Esophagus muscularis mucosa (tissue), 4 donors: ENCODE measurements around the gene RERE. TPM values are rescaled to one million over a fixed set of nuclear protein-coding genes. Genes with fewer than 3 reads are reported as not detected.

Experiments
- DNase-seq: peaks from one replicate; pipeline ENCODE4 v3.0.0-alpha.2; 2017; ENCODE audit errors: extremely low spot score
- H3K27ac ChIP-seq, 4 donors: fragments of 200-600 bp; sonication (generic); replicated peaks in 1 of 4; 1 replicate in 3 of 4; 2 replicates in 1 of 4; pipeline ENCODE4 v1.5.1; 2016 to 2019; ENCODE audit warnings: mild to moderate bottlenecking in 1 of 4
- H3K27me3 ChIP-seq, 4 donors: fragments of 200-600 bp; sonication (generic); one replicate each; pipeline versions ENCODE4 v1.5.1 to v1.6.0; 2016 to 2019
- H3K36me3 ChIP-seq, 4 donors: fragments of 200-600 bp; sonication (generic); one replicate each; pipeline ENCODE4 v1.5.1; 2016 to 2019
- H3K4me1 ChIP-seq, 4 donors: fragments of 200-600 bp; sonication (generic); one replicate each; pipeline ENCODE4 v1.5.1; 2016 to 2019
- H3K4me3 ChIP-seq, 4 donors: fragments of 200-600 bp; sonication (generic); 1 replicate in 2 of 4; 2 replicates in 2 of 4; pipeline ENCODE4 v1.5.1; 2016 to 2019; ENCODE audit warnings: mild to moderate bottlenecking in 4 of 4, moderate library complexity in 1 of 4
- H3K9me3 ChIP-seq, 4 donors: fragments of 200-600 bp; sonication (generic); 1 replicate in 3 of 4; 2 replicates in 1 of 4; pipeline ENCODE4 v1.5.1; 2016 to 2019
- CTCF ChIP-seq, 3 experiments: fragments of 200-600 bp in 2 of 3; fragments of 450-650 bp in 1 of 3; sonication (generic) in 2 of 3; IDR thresholded peaks; one replicate each; pipeline ENCODE4 v1.5.1; 2017 to 2019; ENCODE audit warnings: antibody characterized with exemption in 3 of 3, mild to moderate bottlenecking in 2 of 3, moderate library complexity in 1 of 3
- EP300 ChIP-seq: sonication (generic); formaldehyde crosslinking; IDR thresholded peaks from one replicate; pipeline ENCODE4 v1.6.1; 2017; ENCODE audit warnings: antibody characterized with exemption
- POLR2A ChIP-seq: fragments of 450-650 bp; IDR thresholded peaks from one replicate; pipeline ENCODE4 v1.6.1; 2017; ENCODE audit warnings: antibody characterized with exemption, moderate library complexity, mild to moderate bottlenecking, low read depth
- POLR2AphosphoS5 ChIP-seq, 2 donors: sonication (generic); formaldehyde crosslinking; IDR thresholded peaks; one replicate each; pipeline ENCODE4 v1.6.1; 2017; ENCODE audit warnings: antibody characterized with exemption in 2 of 2
- WGBS: methylation state at CpG from one replicate; pipeline ENCODE4 v1.1.5; 2018; 5-methylcytosine and 5-hydroxymethylcytosine counted together
- intact Hi-C: fragments of 100-400 bp; cut with DNase I; formaldehyde crosslinking; loops from one replicate; pipeline ENCODE4 v1.15.1; 2023
- total RNA-seq, 4 donors: library from RNA; depleted of rRNA; stranded (reverse); fragments of >200 nt; gene quantifications; one replicate each; pipeline versions ENCODE4 v1.1.0 to v1.2.1, GENCODE V29; 2016

RERE gene
- total RNA-seq, 4 donors from 2014 or later = 133 to 212 (median 168) TPM

- 34% methylated on average over 3 of the region's 3 CpGs for WGBS
- no peaks in the 10 kb centered on the region for H3K36me3 ChIP-seq
- H3K4me3 ChIP-seq = peak overlapping the region in 3 of 4 donors; percentile 26 to 37 (median 32)
- TF ChIP-seq POLR2A (no peak), CTCF (IDR thresholded peaks at IDR 0.05) (no peak), EP300 (no peak), POLR2AphosphoS5 (IDR thresholded peaks at IDR 0.05) (no peak)
- H3K9me3 ChIP-seq = no peaks in the 10 kb centered on the region
- H3K4me1 ChIP-seq = peaks cover 91 to 99% (median 98%) of the 10 kb centered on the region in 4 donors
- intact Hi-C loops = loop anchor here (5.0 kb wide), 2 partner anchors 34 to 49 kb away; no protein-coding TSS in a partner anchor
- no peak for DNase-seq
- H3K27ac ChIP-seq = peak overlapping the region; percentile 91 to 95 (median 93)
- no peaks in the 10 kb centered on the region for H3K27me3 ChIP-seq
Measured at GRCh38 chr1:8373125-8373524, 444.3 kb downstream of the RERE start.

DNA sequence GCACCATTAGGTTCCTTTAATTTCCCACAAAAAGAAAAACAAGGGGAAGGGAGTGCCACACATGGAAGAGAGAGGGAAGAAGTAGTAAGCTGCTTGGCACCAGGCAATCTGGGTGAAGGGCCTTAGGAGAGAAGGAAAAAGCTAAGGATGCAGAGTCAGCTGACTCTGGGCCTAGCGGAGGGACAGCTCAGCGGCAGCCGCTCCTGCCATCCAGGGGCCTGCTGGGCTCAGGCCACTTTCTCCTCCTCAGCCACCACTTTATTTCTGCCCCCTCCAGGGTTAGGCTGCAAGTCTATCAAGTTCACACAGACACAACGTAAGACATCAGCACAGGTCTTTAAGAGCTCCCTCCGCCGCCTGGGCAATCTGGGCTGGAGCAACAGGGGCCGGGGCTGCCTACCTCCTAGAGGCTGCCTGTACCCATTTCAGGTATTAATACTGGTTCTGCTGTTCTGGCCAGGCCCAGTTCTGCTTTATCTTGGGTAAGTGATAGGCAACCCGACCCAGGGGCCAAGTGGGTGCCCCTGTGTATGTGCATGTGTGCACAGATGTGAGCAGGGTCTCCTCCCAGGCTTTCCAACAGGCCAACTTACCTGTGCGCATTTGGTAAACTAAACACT lies 446.0 kb downstream of the RERE start:
- intact Hi-C loops = loop anchor here (5.0 kb wide), 2 partner anchors 36 to 51 kb away; no protein-coding TSS in a partner anchor
- Histone ChIP-seq H3K27ac (peak overlapping the region; percentile 91 to 95 (median 93)), H3K4me3 (peak overlapping the region in 3 of 4 donors; percentile 8 to 24 (median 21)), H3K4me1 (peaks cover 93 to 99% (median 98%) of the 10 kb centered on the region in 4 donors), H3K9me3 (no peaks in the 10 kb centered on the region), H3K27me3 (no peaks in the 10 kb centered on the region), H3K36me3 (peaks cover 0 to 1% (median 0%) of the 10 kb centered on the region in 4 donors)
- TF ChIP-seq EP300 (no peak), POLR2AphosphoS5 (IDR thresholded peaks at IDR 0.05) (no peak), CTCF (IDR thresholded peaks at IDR 0.05) (no peak), POLR2A (no peak)
- DNase-seq = no peak
- WGBS = 77% methylated on average over 9 of the region's 9 CpGs

DNA sequence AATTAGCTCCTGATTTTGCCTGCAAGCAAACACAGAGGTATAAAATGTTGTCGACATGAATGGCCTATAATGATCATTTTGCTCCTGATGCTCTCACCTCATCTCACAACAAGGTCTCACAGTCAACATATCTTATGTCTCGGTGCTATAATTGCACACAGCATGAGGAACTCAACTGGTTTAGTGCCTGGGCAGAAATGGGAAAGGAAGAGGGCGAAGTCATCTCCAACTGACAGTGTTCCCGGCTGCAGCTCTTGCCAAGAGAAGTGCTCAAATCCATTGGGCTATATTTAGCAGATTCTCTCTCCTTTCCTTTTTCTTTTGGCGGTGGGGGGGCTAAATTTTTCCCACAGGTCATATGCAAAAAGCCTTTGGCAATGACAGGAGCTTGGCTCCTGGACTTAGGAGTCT lies 446.5 kb downstream of the RERE start:
- intact Hi-C loops = loop anchor here (5.0 kb wide), 2 partner anchors 36 to 51 kb away; no protein-coding TSS in a partner anchor
- Histone ChIP-seq H3K9me3 (no peaks in the 10 kb centered on the region), H3K27ac (peak overlapping the region; percentile 91 to 95 (median 93)), H3K27me3 (no peaks in the 10 kb centered on the region), H3K36me3 (peaks cover 0 to 7% (median 5%) of the 10 kb centered on the region in 4 donors), H3K4me1 (peaks cover 93 to 99% (median 98%) of the 10 kb centered on the region in 4 donors), H3K4me3 (peak overlapping the region in 2 of 4 donors; percentile 21 to 24)
- TF ChIP-seq POLR2AphosphoS5 (IDR thresholded peaks at IDR 0.05) (peak; percentile 70 to 76), POLR2A (no peak), EP300 (peak; percentile 38), CTCF (IDR thresholded peaks at IDR 0.05) (no peak)
- WGBS = 8% methylated on average over 5 of the region's 5 CpGs
- DNase-seq = no peak

DNA sequence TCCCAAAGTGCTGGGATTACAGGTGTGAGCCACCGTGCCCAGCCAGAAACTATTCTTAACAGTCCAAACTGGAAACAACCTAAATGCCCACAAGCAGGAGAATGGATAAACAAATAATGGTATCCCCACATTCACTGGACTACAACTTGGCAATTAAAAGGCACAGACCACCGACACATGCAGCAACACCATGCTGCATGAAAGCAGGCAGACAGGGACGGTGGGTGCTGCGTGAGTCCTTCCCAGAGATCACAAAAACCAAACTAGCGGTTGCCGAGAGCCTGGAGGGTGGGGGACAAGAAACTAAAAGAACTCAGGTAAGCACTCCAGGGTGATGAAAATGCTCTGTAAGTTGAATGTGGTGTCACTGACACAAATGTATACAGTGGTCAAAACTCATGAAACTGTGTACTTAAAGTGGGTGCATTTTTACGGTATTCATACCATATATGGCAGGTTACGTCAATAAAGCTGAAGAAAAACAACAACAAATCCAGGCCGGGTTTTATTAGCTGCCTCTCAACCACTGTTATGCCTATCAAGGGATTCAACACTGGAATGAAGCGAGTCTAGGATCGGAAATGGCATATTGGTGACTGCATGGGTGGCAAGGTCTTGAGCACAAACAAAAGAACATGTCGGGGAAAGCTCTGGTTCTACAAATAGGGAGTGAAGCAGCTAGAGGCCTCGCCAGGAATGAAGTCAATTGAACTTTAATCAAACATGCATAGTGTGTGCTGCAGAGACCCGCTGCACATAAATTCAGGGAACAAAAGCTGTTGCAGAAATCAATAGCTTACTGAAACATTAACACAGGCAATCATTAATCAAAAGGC lies 447.2 kb downstream of the RERE start:
- peaks cover 97 to 100% (median 100%) of the 10 kb centered on the region in 4 donors for H3K4me1 ChIP-seq
- no peak for TF ChIP-seq POLR2AphosphoS5 (IDR thresholded peaks at IDR 0.05)
- TF ChIP-seq EP300 = no peak
- peak overlapping the region; percentile 91 to 95 (median 93) for H3K27ac ChIP-seq
- H3K4me3 ChIP-seq = peak overlapping the region in 2 of 4 donors; percentile 4 to 5
- intact Hi-C loops = loop anchor here (5.0 kb wide), 2 partner anchors 37 to 52 kb away; no protein-coding TSS in a partner anchor
- H3K27me3 ChIP-seq = no peaks in the 10 kb centered on the region
- H3K9me3 ChIP-seq = no peaks in the 10 kb centered on the region
- peaks cover 0 to 13% (median 10%) of the 10 kb centered on the region in 4 donors for H3K36me3 ChIP-seq
- WGBS = 38% methylated on average over 14 of the region's 14 CpGs
- no peak for DNase-seq
